T-helper 17 cell (primary cell): ENCODE data around the gene SETD2. TPM values are rescaled to one million over a fixed set of nuclear protein-coding genes. Genes with fewer than 3 reads are reported as not detected.

Experiments used
- ATAC-seq: fragments of 150-1000 bp; cut with Tn5 transposase; 2 replicates; pipeline ENCODE4 v1.10.0; 2021; ENCODE audit warnings: mild to moderate bottlenecking, moderate library complexity
- DNase-seq, 3 donors: peaks; one replicate each; pipeline versions ENCODE4 v3.0.0 to v3.0.0-alpha.2; 2020 to 2021
- H3K9me3 ChIP-seq: one replicate; pipeline ENCODE4 v1.7.0; 2013; ENCODE audit warnings: low read length, mild to moderate bottlenecking; ENCODE audit not compliant: control insufficient read depth, poor library complexity, severe bottlenecking
- H3K27ac Mint-ChIP-seq: one replicate; pipeline ENCODE4 v1.8.0; 2022; ENCODE audit warnings: mild to moderate bottlenecking, moderate library complexity, mixed read lengths
- H3K27me3 Mint-ChIP-seq: one replicate; pipeline ENCODE4 v1.8.0; 2022; ENCODE audit warnings: mixed read lengths
- H3K36me3 Mint-ChIP-seq: one replicate; pipeline ENCODE4 v1.8.0; 2022; ENCODE audit warnings: low read depth, mixed read lengths
- H3K4me1 Mint-ChIP-seq: one replicate; pipeline ENCODE4 v1.8.0; 2022; ENCODE audit warnings: mild to moderate bottlenecking, mixed read lengths
- H3K4me3 Mint-ChIP-seq: one replicate; pipeline ENCODE4 v1.8.0; 2022; ENCODE audit warnings: mild to moderate bottlenecking, moderate library complexity, mixed read lengths
- total RNA-seq, 4 donors: library from RNA in 2 of 4; stranded (reverse) in 2 of 4; gene quantifications; one replicate each; pipeline ENCODE4 v1.2.3 and lab custom pipeline; 2022 to 2026

The SETD2 gene
- total RNA-seq, 2 donors from 2014 or later = 76.1 to 86.9 TPM

DNA sequence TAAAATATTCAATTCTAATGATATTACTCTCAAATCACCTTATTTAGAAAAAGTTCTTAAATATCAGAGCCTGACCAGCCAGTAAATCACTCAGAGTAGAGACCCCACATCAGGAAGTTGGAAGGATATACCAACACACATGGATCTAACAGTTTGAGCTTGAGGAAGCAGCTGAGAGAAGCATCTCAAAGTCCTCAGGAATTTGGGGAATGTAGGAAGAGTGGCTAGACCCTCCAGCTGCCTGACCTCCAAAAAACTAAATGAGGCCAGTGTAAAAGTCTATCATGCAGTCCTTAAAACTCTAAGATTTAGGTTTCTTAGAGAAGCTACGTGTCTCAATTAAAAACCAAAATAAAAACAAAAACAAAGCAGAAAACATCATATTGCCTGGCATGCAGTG, 55.4 kb downstream of the SETD2 start:
- H3K9me3 ChIP-seq = no peaks in the 10 kb centered on the region
- H3K36me3 Mint-ChIP-seq = peaks cover 7% of the 10 kb centered on the region
- no peak for DNase-seq
- no peaks in the 10 kb centered on the region for H3K27me3 Mint-ChIP-seq
- H3K27ac Mint-ChIP-seq = no peak overlapping the region
- no peak overlapping the region for H3K4me3 Mint-ChIP-seq
- H3K4me1 Mint-ChIP-seq = peaks cover 12% of the 10 kb centered on the region
- no peak for ATAC-seq

DNA sequence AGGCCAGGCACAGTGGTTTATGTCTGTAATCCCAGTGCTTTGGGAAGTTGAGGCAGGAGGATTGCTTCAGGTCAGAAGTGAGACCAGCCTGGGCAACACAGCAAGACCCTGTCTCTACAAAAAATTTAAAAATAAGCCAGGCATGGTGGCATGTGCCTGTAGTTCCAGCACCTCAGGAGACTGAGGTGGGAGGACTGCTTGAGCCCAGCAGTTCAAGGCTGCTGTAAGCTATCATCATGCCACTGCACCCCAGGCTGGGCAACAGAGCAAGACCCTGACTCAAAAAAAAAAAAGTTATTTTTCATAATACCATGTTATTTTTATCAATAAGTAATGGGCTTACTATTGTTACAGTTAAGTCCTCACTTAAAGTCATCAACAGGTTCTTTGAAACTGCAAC, 59.7 kb downstream of the SETD2 start:
- H3K36me3 Mint-ChIP-seq = peaks cover 7% of the 10 kb centered on the region
- H3K9me3 ChIP-seq = no peaks in the 10 kb centered on the region
- no peak for DNase-seq
- no peak overlapping the region for H3K4me3 Mint-ChIP-seq
- no peak for ATAC-seq
- H3K27ac Mint-ChIP-seq = no peak overlapping the region
- H3K4me1 Mint-ChIP-seq = peaks cover 6% of the 10 kb centered on the region
- H3K27me3 Mint-ChIP-seq = no peaks in the 10 kb centered on the region

DNA sequence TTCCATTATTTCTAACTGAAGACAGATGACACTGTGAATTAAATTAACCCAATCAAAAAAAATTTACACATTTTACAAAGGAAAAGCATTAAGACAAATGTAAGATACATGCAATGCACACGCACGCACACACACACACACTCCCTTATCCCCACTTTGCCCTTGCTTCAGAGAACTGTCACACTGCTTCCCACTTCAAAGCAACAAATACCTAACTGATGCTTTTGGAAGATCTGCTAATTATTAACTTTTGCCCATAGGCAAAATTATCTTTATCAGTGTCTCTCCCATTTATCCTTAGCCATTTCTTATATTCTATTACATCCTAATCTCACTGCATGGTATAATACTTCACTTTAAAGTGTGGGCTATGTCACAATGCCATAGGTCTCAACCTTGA, 60.3 kb downstream of the SETD2 start:
- Mint-ChIP-seq H3K4me1 (peaks cover 5% of the 10 kb centered on the region), H3K27me3 (no peaks in the 10 kb centered on the region), H3K4me3 (no peak overlapping the region), H3K27ac (no peak overlapping the region), H3K36me3 (peaks cover 7% of the 10 kb centered on the region)
- no peak for ATAC-seq
- no peaks in the 10 kb centered on the region for H3K9me3 ChIP-seq
- DNase-seq = no peak

DNA sequence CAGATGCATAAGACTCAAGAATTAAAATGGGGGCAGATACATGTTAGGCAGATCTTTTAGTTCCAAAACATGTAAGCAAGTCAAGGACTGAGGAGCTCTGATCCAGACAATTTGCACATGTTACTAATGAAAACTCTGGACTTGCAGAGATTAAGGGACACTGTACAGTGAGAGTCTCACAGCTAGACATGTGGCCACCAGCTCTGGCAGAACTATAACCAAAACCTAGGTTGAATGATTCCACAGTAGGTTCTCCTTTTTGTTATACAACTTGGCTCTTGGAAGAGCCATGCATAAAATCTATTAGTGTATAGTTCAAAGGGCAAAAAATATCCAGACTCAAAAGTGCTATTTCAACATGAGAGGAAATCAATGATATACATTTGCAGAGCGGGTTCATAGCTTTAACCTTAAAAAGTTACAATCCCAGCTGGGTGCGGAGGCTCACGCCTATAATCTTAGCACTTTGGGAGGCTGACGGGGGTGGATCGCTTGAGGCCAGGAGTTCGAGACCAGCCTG, 61.8 kb downstream of the SETD2 start:
- no peaks in the 10 kb centered on the region for H3K27me3 Mint-ChIP-seq
- H3K4me1 Mint-ChIP-seq = peaks cover 7% of the 10 kb centered on the region
- H3K36me3 Mint-ChIP-seq = peaks cover 7% of the 10 kb centered on the region
- no peak overlapping the region for H3K4me3 Mint-ChIP-seq
- H3K9me3 ChIP-seq = no peaks in the 10 kb centered on the region
- ATAC-seq = no peak
- no peak overlapping the region for H3K27ac Mint-ChIP-seq
- DNase-seq = no peak

DNA sequence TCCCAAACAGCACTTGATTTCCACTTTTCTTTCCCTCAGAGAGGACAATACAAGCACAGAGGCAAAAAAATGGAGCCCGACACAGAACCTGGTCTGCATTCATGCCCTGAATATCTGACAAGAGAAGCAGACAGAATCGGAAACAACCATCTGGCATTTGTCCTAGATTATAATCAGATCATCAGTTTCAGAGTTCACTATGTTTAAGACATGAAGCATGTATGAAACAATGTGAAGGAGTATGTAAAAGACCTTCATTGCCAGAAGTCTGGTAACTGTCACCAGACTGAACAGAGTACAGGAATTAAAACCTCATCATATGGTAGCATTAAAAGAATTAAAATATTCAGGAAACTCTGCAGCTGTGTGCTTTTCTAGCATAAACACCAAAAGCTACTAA, 65.0 kb downstream of the SETD2 start:
- no peaks in the 10 kb centered on the region for H3K9me3 ChIP-seq
- ATAC-seq (no peak), DNase-seq (no peak)
- H3K27ac Mint-ChIP-seq = no peak overlapping the region
- no peaks in the 10 kb centered on the region for H3K27me3 Mint-ChIP-seq
- H3K4me3 Mint-ChIP-seq = no peak overlapping the region
- H3K36me3 Mint-ChIP-seq = peaks cover 8% of the 10 kb centered on the region
- peaks cover 10% of the 10 kb centered on the region for H3K4me1 Mint-ChIP-seq

DNA sequence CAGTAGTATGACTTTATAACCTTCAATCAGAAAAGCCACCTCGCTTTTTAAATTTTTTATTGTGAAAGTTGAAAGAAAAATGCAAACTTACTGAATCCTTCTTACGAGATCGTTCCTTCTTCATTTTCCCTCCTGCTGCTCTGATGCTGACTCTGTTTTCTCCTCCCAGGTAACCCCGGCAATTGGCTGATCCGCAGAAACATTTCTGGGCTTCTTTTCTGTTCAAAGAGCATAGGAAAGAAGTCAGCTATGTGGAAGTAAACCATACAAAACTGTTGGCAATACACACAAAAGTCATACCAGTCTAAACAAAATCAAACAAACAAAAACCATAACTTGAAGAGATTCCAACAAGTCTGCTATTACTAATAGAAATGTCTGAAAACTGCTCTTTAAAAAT, 66.0 kb downstream of the SETD2 start:
- ATAC-seq (no peak), DNase-seq (no peak)
- no peak overlapping the region for H3K4me3 Mint-ChIP-seq
- H3K9me3 ChIP-seq = no peaks in the 10 kb centered on the region
- peaks cover 7% of the 10 kb centered on the region for H3K4me1 Mint-ChIP-seq
- H3K36me3 Mint-ChIP-seq = peaks cover 5% of the 10 kb centered on the region
- H3K27ac Mint-ChIP-seq = peak overlapping the region; percentile 6
- no peaks in the 10 kb centered on the region for H3K27me3 Mint-ChIP-seq

DNA sequence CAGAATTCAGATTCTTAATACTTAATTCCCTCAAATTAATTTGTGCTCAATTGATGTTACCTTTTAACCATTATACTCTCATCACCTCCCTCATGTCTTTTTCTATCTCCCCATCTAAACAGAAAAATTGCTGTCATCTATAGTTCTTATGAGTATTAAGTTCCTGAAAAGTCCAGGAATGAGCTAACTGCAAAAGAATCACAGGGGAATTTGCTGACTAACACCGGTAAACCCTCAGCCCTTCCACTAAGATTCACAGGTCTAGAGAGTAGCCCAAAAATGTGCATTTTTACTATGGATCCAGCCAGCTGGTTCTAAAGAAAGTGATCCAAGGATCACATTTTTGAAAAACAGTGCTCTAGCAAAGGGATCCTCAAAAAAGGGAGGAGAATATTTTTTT, 67.0 kb downstream of the SETD2 start:
- Mint-ChIP-seq H3K27ac (peak overlapping the region; percentile 37), H3K36me3 (peaks cover 3% of the 10 kb centered on the region), H3K4me1 (peaks cover 7% of the 10 kb centered on the region), H3K4me3 (no peak overlapping the region), H3K27me3 (no peaks in the 10 kb centered on the region)
- no peak for ATAC-seq
- H3K9me3 ChIP-seq = no peaks in the 10 kb centered on the region
- no peak for DNase-seq

DNA sequence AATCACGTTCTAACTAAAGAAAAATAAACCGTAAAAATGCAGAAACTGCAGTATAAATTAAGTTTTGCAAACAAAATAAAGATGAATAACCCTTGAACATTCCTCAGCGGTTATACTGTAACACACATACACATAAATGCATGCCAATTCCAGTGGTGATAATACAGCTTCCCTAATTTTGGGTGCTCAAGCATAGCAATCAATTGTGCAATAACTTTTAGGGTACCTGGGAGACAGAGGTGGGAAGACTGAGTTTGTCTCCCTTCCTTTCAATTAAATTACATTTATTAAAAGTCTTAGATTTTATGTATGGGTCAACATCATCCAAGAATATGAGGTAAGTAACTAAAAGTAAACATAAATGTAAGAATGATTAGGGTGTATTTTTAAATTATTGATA, 71.8 kb downstream of the SETD2 start:
- ATAC-seq (no peak), DNase-seq (no peak)
- Mint-ChIP-seq H3K27me3 (no peaks in the 10 kb centered on the region), H3K36me3 (peaks cover 8% of the 10 kb centered on the region), H3K27ac (no peak overlapping the region), H3K4me1 (peaks cover 11% of the 10 kb centered on the region), H3K4me3 (no peak overlapping the region)
- H3K9me3 ChIP-seq = no peaks in the 10 kb centered on the region

DNA sequence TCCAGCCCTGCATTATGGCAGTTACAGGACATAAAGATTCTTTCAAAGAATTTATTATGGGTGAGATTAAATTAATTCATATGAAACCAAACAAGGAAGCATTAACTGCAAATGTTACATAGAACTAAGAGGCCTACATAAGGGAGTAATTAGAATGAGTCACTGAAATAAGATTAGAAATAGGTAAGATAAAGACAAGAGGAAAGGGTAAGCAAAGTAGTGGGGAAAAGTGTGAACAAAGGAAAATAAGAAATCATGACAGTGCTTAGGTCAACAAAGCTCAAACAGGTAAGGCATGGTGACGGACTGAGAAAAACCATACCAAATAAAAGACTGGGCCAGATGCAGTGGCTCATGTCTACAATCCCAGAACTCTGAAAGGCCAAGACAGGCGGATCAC, 74.3 kb downstream of the SETD2 start:
- H3K27me3 Mint-ChIP-seq = no peaks in the 10 kb centered on the region
- no peak overlapping the region for H3K27ac Mint-ChIP-seq
- no peak overlapping the region for H3K4me3 Mint-ChIP-seq
- H3K36me3 Mint-ChIP-seq = peaks cover 10% of the 10 kb centered on the region
- DNase-seq = no peak
- H3K9me3 ChIP-seq = no peaks in the 10 kb centered on the region
- no peak for ATAC-seq
- peaks cover 9% of the 10 kb centered on the region for H3K4me1 Mint-ChIP-seq

DNA sequence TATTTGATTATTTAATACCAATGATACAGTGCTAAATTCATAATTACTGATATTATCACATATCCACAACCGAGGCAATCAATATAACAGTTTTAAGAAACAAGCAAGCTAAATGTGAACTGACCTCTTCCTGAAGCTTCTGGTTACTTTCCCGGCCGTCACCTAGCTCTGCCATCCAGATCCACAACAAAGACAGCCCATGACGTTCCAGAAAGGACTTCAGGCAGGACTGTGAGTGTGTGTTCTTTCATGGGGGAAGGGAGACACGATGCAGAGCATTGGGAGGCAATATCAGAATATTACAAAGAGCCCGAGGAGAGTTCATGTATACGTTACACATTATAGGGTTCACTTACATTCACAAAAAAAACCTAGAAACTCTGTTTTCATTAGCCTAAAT, 77.8 kb downstream of the SETD2 start:
- no peaks in the 10 kb centered on the region for H3K9me3 ChIP-seq
- H3K36me3 Mint-ChIP-seq = peaks cover 15% of the 10 kb centered on the region
- no peak overlapping the region for H3K4me3 Mint-ChIP-seq
- DNase-seq (no peak), ATAC-seq (no peak)
- H3K27me3 Mint-ChIP-seq = no peaks in the 10 kb centered on the region
- no peak overlapping the region for H3K27ac Mint-ChIP-seq
- H3K4me1 Mint-ChIP-seq = peaks cover 18% of the 10 kb centered on the region

DNA sequence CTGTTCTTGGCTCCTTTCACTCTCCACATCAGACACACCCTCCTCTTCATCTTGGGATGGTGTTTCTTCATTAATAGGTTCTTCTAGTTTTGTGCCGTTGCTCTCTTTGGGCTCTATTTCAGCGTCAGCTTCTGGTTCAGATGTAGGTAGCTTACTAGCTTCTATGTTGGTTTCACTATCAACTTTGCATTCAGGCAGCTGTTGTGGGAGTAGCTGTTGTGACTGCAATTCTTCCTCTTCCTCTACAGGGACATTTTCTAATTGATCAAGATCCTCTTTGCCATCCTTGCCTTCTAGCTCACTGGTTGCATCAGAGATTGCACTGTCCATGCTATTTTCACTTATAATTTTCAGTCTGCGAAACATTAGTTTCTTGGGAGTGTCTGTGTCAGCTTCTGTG, 80.1 kb downstream of the SETD2 start:
- peaks cover 17% of the 10 kb centered on the region for H3K4me1 Mint-ChIP-seq
- ATAC-seq (peak; percentile 35), DNase-seq (no peak)
- H3K27me3 Mint-ChIP-seq = no peaks in the 10 kb centered on the region
- H3K36me3 Mint-ChIP-seq = peaks cover 14% of the 10 kb centered on the region
- no peak overlapping the region for H3K4me3 Mint-ChIP-seq
- no peaks in the 10 kb centered on the region for H3K9me3 ChIP-seq
- peak overlapping the region; percentile 51 for H3K27ac Mint-ChIP-seq

DNA sequence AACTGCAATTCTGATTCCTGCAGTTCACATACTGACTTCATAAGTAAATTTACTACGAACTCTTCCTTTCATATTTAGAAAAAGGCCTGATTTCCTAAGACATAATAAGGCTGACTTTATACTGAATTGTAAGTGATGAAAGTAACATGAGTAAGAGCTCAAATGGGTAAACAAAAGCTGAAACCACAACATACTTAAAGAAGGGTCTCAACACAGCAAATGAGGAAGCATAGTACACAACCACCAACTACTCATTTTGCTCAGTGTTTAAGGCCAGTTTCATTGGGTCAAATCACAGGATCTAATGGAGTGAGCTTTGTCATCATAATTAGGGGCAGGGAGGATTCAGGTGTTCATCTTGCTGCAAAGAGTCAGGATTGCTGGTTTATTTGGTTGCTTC, 81.4 kb downstream of the SETD2 start:
- Mint-ChIP-seq H3K4me1 (peaks cover 15% of the 10 kb centered on the region), H3K27ac (no peak overlapping the region), H3K4me3 (no peak overlapping the region), H3K36me3 (peaks cover 12% of the 10 kb centered on the region), H3K27me3 (no peaks in the 10 kb centered on the region)
- no peak for DNase-seq
- ATAC-seq = no peak
- H3K9me3 ChIP-seq = no peaks in the 10 kb centered on the region

DNA sequence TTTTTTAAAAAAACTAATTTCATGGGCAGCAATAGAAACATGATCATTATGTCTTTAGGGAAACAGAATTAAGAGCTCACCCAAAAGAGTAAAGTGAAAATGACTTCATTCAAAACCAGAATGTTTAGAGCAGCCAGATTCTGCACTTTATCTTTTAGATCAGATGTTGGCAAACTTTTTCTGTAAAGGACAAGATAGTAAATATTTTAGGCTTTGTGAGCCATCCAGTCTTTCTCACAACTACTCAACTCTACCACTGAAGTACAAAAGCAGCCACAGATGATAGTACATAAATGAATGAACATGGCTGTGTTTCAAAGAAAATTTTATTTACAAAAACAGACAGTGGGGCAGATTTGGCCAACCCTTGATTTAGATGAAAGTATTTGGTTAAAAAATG, 84.5 kb downstream of the SETD2 start:
- Mint-ChIP-seq H3K27ac (peak overlapping the region; percentile 63), H3K4me3 (no peak overlapping the region), H3K4me1 (peaks cover 27% of the 10 kb centered on the region), H3K27me3 (no peaks in the 10 kb centered on the region), H3K36me3 (peaks cover 13% of the 10 kb centered on the region)
- H3K9me3 ChIP-seq = no peaks in the 10 kb centered on the region
- no peak for ATAC-seq
- no peak for DNase-seq

DNA sequence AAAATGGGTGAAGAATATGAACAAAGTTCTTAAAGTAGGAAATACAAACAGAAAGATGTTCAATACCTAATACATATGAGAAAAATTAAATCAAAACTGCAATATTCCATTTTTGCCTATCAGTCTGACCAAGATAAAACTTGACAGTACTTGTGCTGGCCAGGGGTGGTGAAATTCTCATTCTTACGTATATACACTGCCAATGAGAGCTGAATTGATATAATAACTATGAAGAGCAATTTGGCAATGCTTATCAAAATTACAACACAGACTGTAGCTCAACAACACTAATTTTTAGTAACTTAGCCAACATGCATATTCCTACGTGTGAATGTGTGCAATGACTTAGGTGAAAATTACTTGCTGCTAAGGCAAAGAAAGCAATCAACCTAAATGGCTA, 90.2 kb downstream of the SETD2 start:
- ATAC-seq (no peak), DNase-seq (no peak)
- H3K4me3 Mint-ChIP-seq = peak overlapping the region; percentile 62
- H3K27ac Mint-ChIP-seq = peak overlapping the region; percentile 67
- peaks cover 5% of the 10 kb centered on the region for H3K36me3 Mint-ChIP-seq
- no peaks in the 10 kb centered on the region for H3K9me3 ChIP-seq
- peaks cover 29% of the 10 kb centered on the region for H3K4me1 Mint-ChIP-seq
- H3K27me3 Mint-ChIP-seq = no peaks in the 10 kb centered on the region
